Dermis lymphatic vessel endothelial cell (primary cell): ENCODE data around the gene FEZF1. TPM values are rescaled to one million over a fixed set of nuclear protein-coding genes. Genes with fewer than 3 reads are reported as not detected.

Experiments used
- total RNA-seq: library from RNA; depleted of rRNA; stranded (reverse); fragments of >200 nt; gene quantifications from 2 replicates; pipeline ENCODE4 v1.2.1, GENCODE V29; 2014

Gene FEZF1
- total RNA-seq, result not detected in 2 replicates

GRCh38 chr7:122304319-122304975 is at the start of gene FEZF1:
Gene FEZF1 (minus strand): TSS chr7:122304750. CDS start chr7:122304437, 313 bp downstream.

Other genes starting within 250 kb of the FEZF1 start
- 25.1 and 29.5 TPM in 2 replicates for gene AASS, start 160.5 kb downstream of the FEZF1 start, total RNA-seq